Measurements from ENCODE around the gene CCR9.
A peak's percentile ranks its signal among the peaks of the same experiment; 100 is the strongest.

Gene CCR9

DNA sequence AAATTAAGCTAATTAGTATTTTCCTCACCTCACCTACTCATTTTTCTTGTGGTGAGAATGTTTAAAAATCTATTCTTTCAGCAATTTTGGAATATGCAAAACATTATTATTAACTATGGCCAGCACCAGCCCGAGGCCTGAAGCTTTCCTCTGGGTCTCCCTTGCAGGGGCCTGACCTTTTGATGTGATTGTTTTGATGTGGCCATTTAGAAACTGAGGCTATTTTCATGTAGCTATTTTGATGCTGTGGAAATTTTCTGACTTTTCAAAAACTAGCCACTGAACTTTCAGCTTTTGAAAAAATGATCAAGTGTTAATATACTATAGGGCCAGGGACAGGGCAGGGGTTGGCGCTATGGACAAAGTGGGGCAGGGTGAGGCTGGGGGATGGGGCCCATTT, 8.2 kb upstream of the CCR9 start:
- no peak overlapping the region for H3K27ac ChIP-seq

DNA sequence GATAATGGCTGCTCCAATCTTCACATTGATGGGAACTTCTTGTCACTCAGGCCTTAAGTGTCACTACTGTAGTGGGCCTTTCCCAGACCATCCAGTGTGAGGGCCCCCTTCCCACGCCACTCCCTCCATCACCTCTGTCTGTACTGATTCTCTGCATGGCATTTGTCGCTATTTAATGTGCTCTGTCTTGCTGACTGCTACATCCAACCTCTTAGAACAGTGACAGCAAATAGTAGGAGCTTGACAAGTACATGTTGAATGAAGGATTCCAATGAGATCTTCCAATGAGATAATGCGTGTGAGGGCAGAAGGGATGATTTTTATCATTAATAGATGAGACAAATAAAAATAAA, 5.6 kb upstream of the CCR9 start:
- no peak overlapping the region for H3K9ac ChIP-seq
- TF ChIP-seq, protein P1, sequence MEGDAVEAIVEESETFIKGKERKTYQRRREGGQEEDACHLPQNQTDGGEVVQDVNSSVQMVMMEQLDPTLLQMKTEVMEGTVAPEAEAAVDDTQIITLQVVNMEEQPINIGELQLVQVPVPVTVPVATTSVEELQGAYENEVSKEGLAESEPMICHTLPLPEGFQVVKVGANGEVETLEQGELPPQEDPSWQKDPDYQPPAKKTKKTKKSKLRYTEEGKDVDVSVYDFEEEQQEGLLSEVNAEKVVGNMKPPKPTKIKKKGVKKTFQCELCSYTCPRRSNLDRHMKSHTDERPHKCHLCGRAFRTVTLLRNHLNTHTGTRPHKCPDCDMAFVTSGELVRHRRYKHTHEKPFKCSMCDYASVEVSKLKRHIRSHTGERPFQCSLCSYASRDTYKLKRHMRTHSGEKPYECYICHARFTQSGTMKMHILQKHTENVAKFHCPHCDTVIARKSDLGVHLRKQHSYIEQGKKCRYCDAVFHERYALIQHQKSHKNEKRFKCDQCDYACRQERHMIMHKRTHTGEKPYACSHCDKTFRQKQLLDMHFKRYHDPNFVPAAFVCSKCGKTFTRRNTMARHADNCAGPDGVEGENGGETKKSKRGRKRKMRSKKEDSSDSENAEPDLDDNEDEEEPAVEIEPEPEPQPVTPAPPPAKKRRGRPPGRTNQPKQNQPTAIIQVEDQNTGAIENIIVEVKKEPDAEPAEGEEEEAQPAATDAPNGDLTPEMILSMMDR (IDR thresholded peaks at IDR 0.05): no peak
- no peaks in the 10 kb centered on the region for H3K79me2 ChIP-seq
- H3K36me3 ChIP-seq (ENCODE audit: control insufficient read depth, insufficient read depth, low read length): no peaks in the 10 kb centered on the region
- no peaks in the 10 kb centered on the region for H3K9me3 ChIP-seq (ENCODE audit: control insufficient read depth, low read length)
- no peak overlapping the region for H2AFZ ChIP-seq
- no peak overlapping the region for H3K4me2 ChIP-seq (ENCODE audit: low read length)
- no peaks in the 10 kb centered on the region for H3K27me3 ChIP-seq (ENCODE audit: control insufficient read depth, insufficient read depth, low read length)
- H3K27ac ChIP-seq: no peak overlapping the region
- H3K4me3 ChIP-seq (ENCODE audit: low read depth, low read length): no peak overlapping the region
- peaks cover 2% of the 10 kb centered on the region for H3K4me1 ChIP-seq

More for the DNA sequence above, 8.2 kb upstream of the CCR9 start:
- H3K4me2 ChIP-seq (ENCODE audit: low read length): no peak overlapping the region
- no peak overlapping the region for H3K9ac ChIP-seq
- no peaks in the 10 kb centered on the region for H3K9me3 ChIP-seq (ENCODE audit: control insufficient read depth, low read length)
- H2AFZ ChIP-seq: no peak overlapping the region
- no peaks in the 10 kb centered on the region for H3K79me2 ChIP-seq
- TF ChIP-seq, protein P1 (IDR thresholded peaks at IDR 0.05): no peak
- H3K27me3 ChIP-seq (ENCODE audit: control insufficient read depth, insufficient read depth, low read length): no peaks in the 10 kb centered on the region
- no peak overlapping the region for H3K4me3 ChIP-seq (ENCODE audit: low read depth, low read length)
- peaks cover 2% of the 10 kb centered on the region for H3K4me1 ChIP-seq
- no peaks in the 10 kb centered on the region for H3K36me3 ChIP-seq (ENCODE audit: control insufficient read depth, insufficient read depth, low read length)

DNA sequence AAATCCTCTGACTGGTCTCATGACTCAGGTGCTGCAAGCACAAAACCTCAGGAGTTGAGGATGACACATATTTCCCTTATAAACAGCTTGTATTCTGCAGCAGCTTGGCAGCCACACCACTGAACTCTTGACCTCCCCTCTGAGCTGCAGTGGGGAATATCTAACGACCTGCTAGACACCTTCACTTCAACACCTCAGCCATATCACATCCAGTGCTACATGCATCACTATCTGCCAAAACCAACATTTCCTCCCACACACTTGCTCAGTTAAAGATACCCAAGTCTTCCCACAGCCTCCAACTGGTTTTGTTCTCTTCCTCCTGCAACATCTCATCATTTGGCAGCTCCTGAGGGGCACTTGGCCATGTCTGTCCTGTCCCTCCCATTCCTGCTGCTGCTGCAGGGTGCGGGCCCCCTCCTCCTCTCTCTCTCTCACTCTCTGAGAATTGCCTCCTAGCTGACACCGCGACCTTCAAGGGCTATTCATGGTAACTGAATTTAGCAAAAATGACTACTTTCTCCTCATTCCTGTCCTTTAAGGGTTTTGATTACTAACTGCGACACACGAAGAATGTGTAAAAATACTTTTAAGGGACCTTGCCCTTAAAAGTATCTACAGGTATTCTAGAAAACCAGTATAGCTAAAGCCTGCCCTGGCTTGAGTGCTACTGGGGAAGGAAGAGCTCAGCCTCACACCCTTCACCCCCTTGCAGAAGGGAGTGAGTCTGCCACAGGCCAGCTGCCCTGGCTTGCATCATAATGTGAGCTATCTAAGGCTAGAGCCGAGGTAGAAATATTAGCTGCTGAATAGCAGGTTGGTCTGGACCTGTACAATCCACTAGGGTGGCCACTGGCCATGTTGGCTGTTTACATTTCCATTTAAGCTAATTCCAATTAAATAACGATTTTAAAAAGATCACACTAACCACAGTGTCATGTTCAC, 5.0 kb upstream of the CCR9 start:
- no peaks in the 10 kb centered on the region for H3K36me3 ChIP-seq (ENCODE audit: control insufficient read depth, insufficient read depth, low read length)
- H3K27me3 ChIP-seq (ENCODE audit: control insufficient read depth, insufficient read depth, low read length): no peaks in the 10 kb centered on the region
- H3K4me2 ChIP-seq (ENCODE audit: low read length): no peak overlapping the region
- no peaks in the 10 kb centered on the region for H3K9me3 ChIP-seq (ENCODE audit: control insufficient read depth, low read length)
- H3K79me2 ChIP-seq: no peaks in the 10 kb centered on the region
- TF ChIP-seq, protein P1 (IDR thresholded peaks at IDR 0.05): no peak
- H3K9ac ChIP-seq: no peak overlapping the region
- no peak overlapping the region for H3K4me3 ChIP-seq (ENCODE audit: low read depth, low read length)
- H3K4me1 ChIP-seq: peaks cover 2% of the 10 kb centered on the region
- no peak overlapping the region for H3K27ac ChIP-seq
- peak overlapping the region; percentile 0 for H2AFZ ChIP-seq

DNA sequence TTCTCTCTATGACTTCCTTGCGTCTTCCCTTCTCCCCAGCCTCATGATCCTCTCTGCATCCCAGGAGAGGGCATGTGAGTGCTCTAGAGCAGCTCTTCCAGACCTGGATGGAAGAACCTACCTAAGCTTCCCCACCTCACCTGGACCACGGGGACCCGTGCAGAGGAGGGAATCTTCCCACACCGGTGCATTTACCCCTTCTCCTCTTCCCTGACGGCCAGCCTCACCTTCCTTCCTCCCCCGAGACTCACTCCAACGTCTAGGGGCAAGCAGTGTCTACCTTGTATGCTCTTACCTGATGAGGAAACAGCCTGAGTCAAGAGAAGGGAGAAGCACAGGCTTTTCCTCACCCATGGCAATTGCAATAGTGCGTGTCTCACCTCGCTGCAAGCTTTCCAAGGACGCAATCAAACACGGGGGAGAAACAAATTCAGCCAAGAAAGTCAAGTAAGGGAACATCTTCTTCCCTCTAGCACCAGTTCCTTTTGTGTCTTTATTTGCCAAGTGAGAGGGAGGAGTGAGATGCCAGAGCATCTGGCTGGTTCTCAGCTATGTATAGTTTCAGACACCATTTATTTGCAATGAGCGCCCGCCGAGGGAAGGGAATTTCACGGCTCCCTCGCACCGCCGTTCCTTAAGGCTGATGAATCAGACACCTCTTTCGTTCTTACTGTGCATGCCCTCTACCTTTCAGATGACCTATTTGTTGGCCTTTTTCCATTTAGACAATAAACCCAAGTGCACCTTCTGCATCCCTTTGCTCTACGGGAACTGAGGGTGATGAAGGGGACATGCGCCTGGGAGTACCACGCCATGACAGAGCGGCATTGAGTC, 1.8 kb upstream of the CCR9 start:
- H3K36me3 ChIP-seq (ENCODE audit: control insufficient read depth, insufficient read depth, low read length): no peaks in the 10 kb centered on the region
- peaks cover 2% of the 10 kb centered on the region for H3K4me1 ChIP-seq
- TF ChIP-seq, protein P1 (IDR thresholded peaks at IDR 0.05): no peak
- H3K79me2 ChIP-seq: no peaks in the 10 kb centered on the region
- H3K27ac ChIP-seq: no peak overlapping the region
- H3K9ac ChIP-seq: no peak overlapping the region
- no peaks in the 10 kb centered on the region for H3K9me3 ChIP-seq (ENCODE audit: control insufficient read depth, low read length)
- H3K27me3 ChIP-seq (ENCODE audit: control insufficient read depth, insufficient read depth, low read length): no peaks in the 10 kb centered on the region
- H3K4me3 ChIP-seq (ENCODE audit: low read depth, low read length): no peak overlapping the region
- no peak overlapping the region for H2AFZ ChIP-seq
- no peak overlapping the region for H3K4me2 ChIP-seq (ENCODE audit: low read length)
